ENCODE measurements around the gene PSMG2. TPM values are rescaled to one million over a fixed set of nuclear protein-coding genes. Genes with fewer than 3 reads are reported as not detected.

The PSMG2 gene
- total RNA-seq, 1 donor from 2014 or later, result 52.6 TPM

- DNase-seq (ENCODE audit: low read depth in 2 of 2), result no peak
These were observed 62.7 kb downstream of the PSMG2 start for GRCh38 chr18:12765586-12765985.

- DNase-seq (ENCODE audit: low read depth in 2 of 2), result no peak
These were observed 64.2 kb downstream of the PSMG2 start for GRCh38 chr18:12766986-12767433.

- no peak for DNase-seq (ENCODE audit: low read depth in 2 of 2)
These were observed 64.8 kb downstream of the PSMG2 start for GRCh38 chr18:12767580-12768155.

DNA sequence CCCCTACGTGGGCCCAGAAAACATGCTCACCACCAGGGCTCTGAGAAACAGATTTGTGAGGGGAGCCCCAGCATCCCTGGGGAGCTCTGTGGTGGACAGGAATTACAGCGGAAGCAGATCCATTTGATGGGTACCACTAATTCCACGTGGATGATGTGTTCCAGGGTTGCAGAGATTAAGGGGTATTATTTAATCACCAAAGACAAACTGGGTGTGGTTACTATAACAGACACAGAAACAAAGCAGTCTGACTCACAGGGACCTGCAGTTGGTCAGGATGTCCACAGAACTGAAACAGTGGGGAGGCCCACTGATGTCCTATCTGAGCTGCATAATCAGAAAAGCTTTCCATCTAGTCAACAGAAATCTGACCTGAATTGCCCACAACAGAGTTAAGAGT is 65.8 kb downstream of the PSMG2 start:
- DNase-seq (ENCODE audit: low read depth in 2 of 2), result no peak

DNA sequence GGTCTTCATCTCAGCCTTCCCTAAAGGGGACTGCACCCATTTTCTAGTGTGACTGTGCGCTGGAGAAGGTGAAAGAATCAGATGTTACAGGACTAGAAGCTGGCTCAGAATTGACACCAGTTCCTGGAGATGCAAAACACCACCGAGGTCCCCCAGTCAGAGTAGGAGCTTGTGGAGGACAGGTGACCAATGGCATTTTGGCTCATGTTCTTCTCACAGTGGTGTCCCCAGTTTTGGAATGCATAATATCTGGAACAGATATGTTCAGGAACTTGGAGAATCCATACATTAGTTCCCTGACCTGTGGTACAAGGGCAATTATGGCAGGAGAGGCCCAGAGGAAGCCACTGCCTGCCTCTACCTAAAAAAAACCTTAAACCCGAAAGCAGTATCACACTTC is 66.3 kb downstream of the PSMG2 start:
- no peak for DNase-seq (ENCODE audit: low read depth in 2 of 2)

- no peak for DNase-seq (ENCODE audit: low read depth in 2 of 2)
These were observed 67.0 kb downstream of the PSMG2 start for GRCh38 chr18:12769644-12770440.

DNA sequence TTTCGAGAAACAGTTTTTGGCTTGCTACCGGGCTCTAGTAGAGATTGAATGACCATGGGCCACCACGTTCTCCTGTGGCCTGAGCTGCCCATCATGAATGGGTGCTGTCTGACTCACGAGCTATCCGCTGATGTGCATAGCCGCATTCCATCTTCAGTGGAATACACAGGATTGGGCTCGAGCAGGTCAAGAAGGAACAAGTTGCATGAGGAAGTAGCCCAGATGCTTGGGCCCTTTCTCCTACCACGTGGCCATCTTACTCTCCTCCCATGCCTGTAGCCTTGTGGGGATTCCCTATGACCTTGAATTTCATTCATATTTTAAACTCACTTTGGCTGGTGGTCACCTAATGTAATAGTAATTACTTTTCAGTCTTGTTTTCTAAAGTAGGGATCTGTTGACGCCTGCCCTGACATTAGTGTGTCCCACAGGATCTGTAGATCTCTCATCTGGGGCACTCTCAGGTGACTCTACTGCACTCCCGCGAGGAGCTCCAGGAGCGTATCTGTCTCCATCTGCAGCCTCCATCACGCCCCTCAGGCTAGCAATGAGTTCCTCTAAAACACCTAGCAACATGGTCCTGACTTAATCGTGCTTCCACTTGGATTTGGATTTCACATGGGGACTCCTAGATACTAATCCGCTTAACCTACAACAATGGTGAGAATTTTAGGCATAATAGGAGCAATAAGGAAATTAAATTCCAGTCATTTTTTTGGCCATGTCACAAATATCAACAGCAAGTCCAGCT is 67.8 kb downstream of the PSMG2 start:
- no peak for DNase-seq (ENCODE audit: low read depth in 2 of 2)

DNA sequence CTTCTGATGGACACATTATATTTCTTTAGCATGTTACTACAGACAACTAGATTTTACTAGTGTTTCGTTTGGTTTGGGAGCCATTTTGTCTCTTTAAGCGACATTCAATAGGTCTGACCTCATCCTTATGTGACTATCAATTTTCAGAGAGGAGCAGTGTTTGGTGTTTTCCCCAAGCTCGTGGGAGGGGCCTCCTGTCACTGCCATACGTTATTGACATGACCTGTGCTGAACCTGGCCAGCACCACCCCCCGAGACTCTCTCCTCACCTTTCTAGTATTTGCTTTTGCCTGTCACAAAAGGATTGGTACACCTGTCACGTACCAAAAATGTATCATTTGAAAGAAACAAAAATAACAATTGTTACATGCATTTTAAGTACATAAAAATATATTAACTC is 69.3 kb downstream of the PSMG2 start:
- DNase-seq (ENCODE audit: low read depth in 2 of 2), result no peak

DNA sequence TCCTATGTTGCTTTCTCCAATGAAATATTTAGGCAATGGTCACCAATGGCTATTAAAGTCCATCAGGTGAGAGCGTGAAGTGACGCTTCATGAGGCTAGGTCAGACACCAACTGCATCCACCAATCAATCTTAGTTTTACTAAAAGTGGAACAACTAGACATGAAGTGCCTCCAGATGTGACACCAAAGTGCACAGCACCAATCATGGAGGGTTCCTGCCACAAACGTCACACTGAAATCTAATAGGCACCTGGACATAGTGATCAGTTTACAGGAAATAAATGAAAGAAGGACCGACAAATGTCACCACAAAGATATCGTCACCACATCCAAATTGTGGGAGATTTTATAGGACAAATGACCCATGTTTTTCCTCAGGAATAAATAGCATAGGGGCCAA is 70.5 kb downstream of the PSMG2 start:
- no peak for DNase-seq (ENCODE audit: low read depth in 2 of 2)

- DNase-seq (ENCODE audit: low read depth in 2 of 2), result no peak
These were observed 72.1 kb downstream of the PSMG2 start for GRCh38 chr18:12774982-12775381.

Other genes starting within 250 kb of the PSMG2 start
- gene SPIRE1, start 44.9 kb upstream of the PSMG2 start, total RNA-seq, result 13.7 and 14.2 TPM in 2 replicates
- gene CEP76, start 319 bp upstream of the PSMG2 start, total RNA-seq, result 9.8 and 12.3 TPM in 2 replicates
- gene PTPN2, start 181.2 kb downstream of the PSMG2 start, total RNA-seq, result 12.7 and 14.4 TPM in 2 replicates
- gene SEH1L, start 245.0 kb downstream of the PSMG2 start, total RNA-seq, result 26.2 and 47.6 TPM in 2 replicates